ENCODE data around the gene NDST1. TPM values are rescaled to one million over a fixed set of nuclear protein-coding genes. Genes with fewer than 3 reads are reported as not detected.

The NDST1 gene
- total and polyA plus RNA-seq, 2 of the 8 experiments (the other 6 are each of a cell fraction or from before 2014, with no cell fraction given) = 27.0 to 72.0 TPM

- Histone ChIP-seq H3K27ac (ENCODE audit: low read depth, low read length) (no peak overlapping the region), H2BK5ac (ENCODE audit: low read depth, low read length) (no peak overlapping the region), H3K9me3 (ENCODE audit: insufficient read depth in 2 of 2, low read depth in 1 of 2, low read length in 1 of 2) (no peaks in the 10 kb centered on the region), H2BK120ac (replicated peaks; ENCODE audit: low read depth, low read length) (no peak overlapping the region), H4K20me1 (replicated peaks in 1 of 2; ENCODE audit: control insufficient read depth in 1 of 2, insufficient read depth in 2 of 2, low read length in 2 of 2) (no peaks in the 10 kb centered on the region), H3K4ac (replicated peaks; ENCODE audit: insufficient read length, low read depth, low read length) (no peak overlapping the region), H3K79me2 (ENCODE audit: control insufficient read depth in 1 of 2, insufficient read depth in 2 of 2, low read length in 2 of 2) (no peaks in the 10 kb centered on the region), H3K4me3 (ENCODE audit: extremely low read depth in 1 of 4, insufficient read depth in 2 of 4, low read depth in 3 of 4, low read length in 4 of 4) (no peak overlapping the region), H2BK12ac (ENCODE audit: low read depth, low read length) (no peak overlapping the region), H3K23ac (ENCODE audit: insufficient read length) (no peak overlapping the region), H3K9ac (replicated peaks in 1 of 4; ENCODE audit: extremely low read depth in 1 of 4, low read depth in 3 of 4, low read length in 3 of 4) (no peak overlapping the region), H3K79me1 (ENCODE audit: low read depth, low read length) (no peaks in the 10 kb centered on the region), H3K27me3 (replicated peaks in 1 of 4; ENCODE audit: control insufficient read depth in 3 of 4, extremely low read depth in 1 of 4, insufficient read depth in 3 of 4, low read length in 3 of 4) (no peaks in the 10 kb centered on the region), H3K56ac (replicated peaks; ENCODE audit: insufficient read length, low read depth, low read length) (no peak overlapping the region), H2AFZ (ENCODE audit: low read length) (no peak overlapping the region), H2BK20ac (ENCODE audit: low read length) (no peak overlapping the region), H4K91ac (replicated peaks; ENCODE audit: insufficient read length, low read length) (no peak overlapping the region), H2AK5ac (ENCODE audit: low read depth, low read length) (no peak overlapping the region), H4K5ac (ENCODE audit: insufficient read length, low read depth, low read length) (no peak overlapping the region), H3K4me2 (ENCODE audit: insufficient read depth in 1 of 2, low read depth in 2 of 2, low read length in 2 of 2) (no peak overlapping the region), H3K14ac (ENCODE audit: insufficient read length) (no peak overlapping the region), H3K4me1 (replicated peaks in 1 of 4; ENCODE audit: control insufficient read depth in 3 of 4, insufficient read depth in 4 of 4, low read length in 3 of 4) (no peaks in the 10 kb centered on the region), H4K8ac (ENCODE audit: extremely low read depth, insufficient read depth, low read length) (no peak overlapping the region), H3K36me3 (ENCODE audit: control insufficient read depth in 2 of 4, insufficient read depth in 4 of 4, low read length in 3 of 4) (no peaks in the 10 kb centered on the region), H3K18ac (ENCODE audit: extremely low read depth, low read length) (no peak overlapping the region), H2BK15ac (ENCODE audit: low read length) (no peak overlapping the region), H3K23me2 (ENCODE audit: low read depth, low read length) (no peaks in the 10 kb centered on the region)
- FAIRE-seq = no peak
- CTCF ChIA-PET (ENCODE audit: partially characterized antibody) = interaction anchor here (0.6 to 9.1 kb wide), 6 partner anchors 9 to 169 kb away, joined by 3 to 98 read pairs (median 4); no protein-coding TSS in a partner anchor
- DNase-seq (ENCODE audit: low read depth in 1 of 2, low spot score in 2 of 2) = no peak
- TF ChIP-seq, protein P1, sequence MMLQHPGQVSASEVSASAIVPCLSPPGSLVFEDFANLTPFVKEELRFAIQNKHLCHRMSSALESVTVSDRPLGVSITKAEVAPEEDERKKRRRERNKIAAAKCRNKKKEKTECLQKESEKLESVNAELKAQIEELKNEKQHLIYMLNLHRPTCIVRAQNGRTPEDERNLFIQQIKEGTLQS (IDR thresholded peaks at IDR 0.05; ENCODE audit: insufficient read depth, low read depth, low read length) = no peak
- TF ChIP-seq KDM1A (IDR thresholded peaks at IDR 0.05; ENCODE audit: borderline replicate concordance, low read length) = no peak
- POLR2A ChIA-PET (ENCODE audit: partially characterized antibody) = no interaction called here
These were observed 63.9 kb downstream of the NDST1 start for GRCh38 chr5:150571836-150572235.
